GM18526 (cell line): Measurements from ENCODE around the gene MGST1.

ENCODE experiments used
- POLR2A ChIP-seq: IDR thresholded peaks from 3 replicates; pipeline ENCODE4 v1.6.1; 2011; ENCODE audit not compliant: insufficient read length; ENCODE audit errors: extremely low read depth

MGST1 gene

GRCh38 chr12:16347391-16348298 is at the start of gene MGST1:
MGST1 (plus strand) TSS chr12:16347645; CDS start chr12:16354253, 6,608 bp downstream.
- peak; percentile 54 for TF ChIP-seq POLR2A

- TF ChIP-seq POLR2A, result no peak
Observed at GRCh38 chr12:16299403-16299802, 48.0 kb upstream of the MGST1 start.

- TF ChIP-seq POLR2A, result no peak
Observed at GRCh38 chr12:16300122-16300521, 47.3 kb upstream of the MGST1 start.

GRCh38 chr12:16300736-16301135 is 46.7 kb upstream of the MGST1 start:
- TF ChIP-seq POLR2A, result no peak

GRCh38 chr12:16303939-16304338 is 43.5 kb upstream of the MGST1 start:
- TF ChIP-seq POLR2A, result no peak

- no peak for TF ChIP-seq POLR2A
Observed at GRCh38 chr12:16307856-16308475, 39.5 kb upstream of the MGST1 start.

GRCh38 chr12:16310934-16311333 is 36.5 kb upstream of the MGST1 start:
- TF ChIP-seq POLR2A, result no peak

- TF ChIP-seq POLR2A, result no peak
Observed at GRCh38 chr12:16323010-16323409, 24.4 kb upstream of the MGST1 start.

GRCh38 chr12:16323638-16324037 is 23.8 kb upstream of the MGST1 start:
- TF ChIP-seq POLR2A, result no peak

GRCh38 chr12:16324272-16324671 is 23.2 kb upstream of the MGST1 start:
- TF ChIP-seq POLR2A, result no peak

- TF ChIP-seq POLR2A, result no peak
Observed at GRCh38 chr12:16324772-16325171, 22.7 kb upstream of the MGST1 start.

- no peak for TF ChIP-seq POLR2A
Observed at GRCh38 chr12:16325426-16325825, 22.0 kb upstream of the MGST1 start.

- TF ChIP-seq POLR2A, result no peak
Observed at GRCh38 chr12:16327963-16328362, 19.5 kb upstream of the MGST1 start.

- no peak for TF ChIP-seq POLR2A
Observed at GRCh38 chr12:16329594-16329993, 17.9 kb upstream of the MGST1 start.

GRCh38 chr12:16330560-16330959 is 16.9 kb upstream of the MGST1 start:
- no peak for TF ChIP-seq POLR2A

GRCh38 chr12:16331998-16332397 is 15.4 kb upstream of the MGST1 start:
- TF ChIP-seq POLR2A, result no peak
